ENCODE results near the gene CHORDC1.

GRCh38 chr11:90223248-90223585 is 368 bp upstream of the CHORDC1 start:
- TF ChIP-seq CTCF (IDR thresholded peaks at IDR 0.05) (no peak), POLR2A (IDR thresholded peaks at IDR 0.05) (no peak)

Data from ovary (tissue), 3 donors.